ENCODE results near the gene TCTN1. TPM values are rescaled to one million over a fixed set of nuclear protein-coding genes. Genes with fewer than 3 reads are reported as not detected.
A peak's percentile ranks its signal among the peaks of the same experiment; 100 is the strongest.

Gene TCTN1
- total RNA-seq, 1 experiment from 2014 or later: 40.0 TPM

GRCh38 chr12:110680032-110680431, 66.1 kb downstream of the TCTN1 start:
- DNase-seq (no peak), ATAC-seq (no peak)
- Histone ChIP-seq H3K36me3 (ENCODE audit: low read depth, low read length) (no peaks in the 10 kb centered on the region), H3K9ac (ENCODE audit: low read length) (no peak overlapping the region), H3K9me2 (replicated peaks; ENCODE audit: low read length) (no peaks in the 10 kb centered on the region), H3K4me2 (ENCODE audit: low read length) (no peak overlapping the region), H2AFZ (ENCODE audit: low read length) (no peak overlapping the region), H3K27me3 (ENCODE audit: low read length) (no peaks in the 10 kb centered on the region), H3K4me1 (ENCODE audit: insufficient read depth, low read length) (no peaks in the 10 kb centered on the region), H4K20me1 (ENCODE audit: low read length) (no peaks in the 10 kb centered on the region), H3K4me3 (ENCODE audit: low read length) (no peak overlapping the region), H3K79me2 (ENCODE audit: low read length) (no peaks in the 10 kb centered on the region), H3K27ac (ENCODE audit: low read length) (no peak overlapping the region), H3K9me3 (ENCODE audit: low read length) (peaks cover 12% of the 10 kb centered on the region; the same call in 1 of the 2 replicates), H3F3A (ENCODE audit: low read length, unreplicated experiment) (no peaks in the 10 kb centered on the region)
- intact Hi-C loops (cut with micrococcal nuclease): no loop called here
- TF ChIP-seq EZH2 (IDR thresholded peaks at IDR 0.05; ENCODE audit: low read length, unreplicated experiment): no peak
- no peak for TF ChIP-seq EZH2phosphoT487 (IDR thresholded peaks at IDR 0.05; ENCODE audit: borderline replicate concordance, low read length)
- TF ChIP-seq, protein P1, sequence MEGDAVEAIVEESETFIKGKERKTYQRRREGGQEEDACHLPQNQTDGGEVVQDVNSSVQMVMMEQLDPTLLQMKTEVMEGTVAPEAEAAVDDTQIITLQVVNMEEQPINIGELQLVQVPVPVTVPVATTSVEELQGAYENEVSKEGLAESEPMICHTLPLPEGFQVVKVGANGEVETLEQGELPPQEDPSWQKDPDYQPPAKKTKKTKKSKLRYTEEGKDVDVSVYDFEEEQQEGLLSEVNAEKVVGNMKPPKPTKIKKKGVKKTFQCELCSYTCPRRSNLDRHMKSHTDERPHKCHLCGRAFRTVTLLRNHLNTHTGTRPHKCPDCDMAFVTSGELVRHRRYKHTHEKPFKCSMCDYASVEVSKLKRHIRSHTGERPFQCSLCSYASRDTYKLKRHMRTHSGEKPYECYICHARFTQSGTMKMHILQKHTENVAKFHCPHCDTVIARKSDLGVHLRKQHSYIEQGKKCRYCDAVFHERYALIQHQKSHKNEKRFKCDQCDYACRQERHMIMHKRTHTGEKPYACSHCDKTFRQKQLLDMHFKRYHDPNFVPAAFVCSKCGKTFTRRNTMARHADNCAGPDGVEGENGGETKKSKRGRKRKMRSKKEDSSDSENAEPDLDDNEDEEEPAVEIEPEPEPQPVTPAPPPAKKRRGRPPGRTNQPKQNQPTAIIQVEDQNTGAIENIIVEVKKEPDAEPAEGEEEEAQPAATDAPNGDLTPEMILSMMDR (conservative IDR thresholded peaks at IDR 0.05; ENCODE audit: low read depth, low read length): no peak
- no TSS peak for BruUV-seq (replicated peaks)
- ChIA-PET POLR2A (ENCODE audit: unreplicated experiment) (no interaction called here), CTCF (no interaction called here)

GRCh38 chr12:110683888-110684287, 70.0 kb downstream of the TCTN1 start:
- ATAC-seq (no peak), DNase-seq (no peak)
- CTCF ChIA-PET: no interaction called here
- Histone ChIP-seq H3K4me1 (ENCODE audit: insufficient read depth, low read length) (no peaks in the 10 kb centered on the region), H2AFZ (ENCODE audit: low read length) (no peak overlapping the region), H3K9me3 (ENCODE audit: low read length) (peaks cover 12% of the 10 kb centered on the region; the same call in 1 of the 2 replicates), H3K27me3 (ENCODE audit: low read length) (peaks cover 16% of the 10 kb centered on the region), H3F3A (ENCODE audit: low read length, unreplicated experiment) (no peaks in the 10 kb centered on the region), H3K9me2 (replicated peaks; ENCODE audit: low read length) (no peaks in the 10 kb centered on the region), H4K20me1 (ENCODE audit: low read length) (no peaks in the 10 kb centered on the region), H3K4me2 (ENCODE audit: low read length) (no peak overlapping the region), H3K9ac (ENCODE audit: low read length) (no peak overlapping the region), H3K4me3 (ENCODE audit: low read length) (no peak overlapping the region), H3K27ac (ENCODE audit: low read length) (no peak overlapping the region), H3K36me3 (ENCODE audit: low read depth, low read length) (no peaks in the 10 kb centered on the region), H3K79me2 (ENCODE audit: low read length) (no peaks in the 10 kb centered on the region)
- POLR2A ChIA-PET (ENCODE audit: unreplicated experiment): no interaction called here
- intact Hi-C loops (cut with micrococcal nuclease): no loop called here
- no TSS peak for BruUV-seq (replicated peaks)
- TF ChIP-seq, protein P1 (conservative IDR thresholded peaks at IDR 0.05; ENCODE audit: low read depth, low read length): no peak
- no peak for TF ChIP-seq EZH2 (IDR thresholded peaks at IDR 0.05; ENCODE audit: low read length, unreplicated experiment)
- TF ChIP-seq EZH2phosphoT487 (IDR thresholded peaks at IDR 0.05; ENCODE audit: borderline replicate concordance, low read length): no peak

- H3K79me2 ChIP-seq (ENCODE audit: low read length): no peaks in the 10 kb centered on the region
- H3K27me3 ChIP-seq (ENCODE audit: low read length): peaks cover 16% of the 10 kb centered on the region
- H2AFZ ChIP-seq (ENCODE audit: low read length): no peak overlapping the region
- H3K9ac ChIP-seq (ENCODE audit: low read length): no peak overlapping the region
- DNase-seq (peak; percentile 23), ATAC-seq (peak; percentile 35; the same call in 1 of the 2 replicates)
- TF ChIP-seq EZH2phosphoT487 (IDR thresholded peaks at IDR 0.05; ENCODE audit: borderline replicate concordance, low read length): no peak
- no peak for TF ChIP-seq EZH2 (IDR thresholded peaks at IDR 0.05; ENCODE audit: low read length, unreplicated experiment)
- TF ChIP-seq, protein P1 (conservative IDR thresholded peaks at IDR 0.05; ENCODE audit: low read depth, low read length): no peak
- no peak overlapping the region for H3K27ac ChIP-seq (ENCODE audit: low read length)
- no peak overlapping the region for H3K4me3 ChIP-seq (ENCODE audit: low read length)
- BruUV-seq (replicated peaks): no TSS peak
- no peak overlapping the region for H3K4me2 ChIP-seq (ENCODE audit: low read length)
- H3F3A ChIP-seq (ENCODE audit: low read length, unreplicated experiment): no peaks in the 10 kb centered on the region
- H3K9me2 ChIP-seq (replicated peaks; ENCODE audit: low read length): no peaks in the 10 kb centered on the region
- H4K20me1 ChIP-seq (ENCODE audit: low read length): no peaks in the 10 kb centered on the region
- CTCF ChIA-PET: no interaction called here
- H3K36me3 ChIP-seq (ENCODE audit: low read depth, low read length): no peaks in the 10 kb centered on the region
- intact Hi-C loops (cut with micrococcal nuclease): no loop called here
- H3K9me3 ChIP-seq (ENCODE audit: low read length): peaks cover 12% of the 10 kb centered on the region; the same call in 1 of the 2 replicates
- no peaks in the 10 kb centered on the region for H3K4me1 ChIP-seq (ENCODE audit: insufficient read depth, low read length)
- POLR2A ChIA-PET (ENCODE audit: unreplicated experiment): no interaction called here
Observed at GRCh38 chr12:110684312-110684836, 70.4 kb downstream of the TCTN1 start.
